GM18498 (cell line): ENCODE data around the gene TARS3.
A peak's percentile ranks its signal among the peaks of the same experiment; 100 is the strongest.
"Not testable (repeated sequence)": the region's sequence is repeated elsewhere in the genome, so short reads cannot be mapped to it uniquely, and the experiment has no call there.

Source experiments
- ATAC-seq: cut with Tn5 transposase; IDR thresholded peaks from one replicate; pipeline ENCODE4 v1.9.1; 2021; ENCODE audit warnings: mild to moderate bottlenecking, moderate library complexity; ENCODE audit not compliant: unreplicated experiment

TARS3 gene

GRCh38 chr15:101657171-101657570, 67.1 kb downstream of the TARS3 start:
- ATAC-seq, result no peak

DNA sequence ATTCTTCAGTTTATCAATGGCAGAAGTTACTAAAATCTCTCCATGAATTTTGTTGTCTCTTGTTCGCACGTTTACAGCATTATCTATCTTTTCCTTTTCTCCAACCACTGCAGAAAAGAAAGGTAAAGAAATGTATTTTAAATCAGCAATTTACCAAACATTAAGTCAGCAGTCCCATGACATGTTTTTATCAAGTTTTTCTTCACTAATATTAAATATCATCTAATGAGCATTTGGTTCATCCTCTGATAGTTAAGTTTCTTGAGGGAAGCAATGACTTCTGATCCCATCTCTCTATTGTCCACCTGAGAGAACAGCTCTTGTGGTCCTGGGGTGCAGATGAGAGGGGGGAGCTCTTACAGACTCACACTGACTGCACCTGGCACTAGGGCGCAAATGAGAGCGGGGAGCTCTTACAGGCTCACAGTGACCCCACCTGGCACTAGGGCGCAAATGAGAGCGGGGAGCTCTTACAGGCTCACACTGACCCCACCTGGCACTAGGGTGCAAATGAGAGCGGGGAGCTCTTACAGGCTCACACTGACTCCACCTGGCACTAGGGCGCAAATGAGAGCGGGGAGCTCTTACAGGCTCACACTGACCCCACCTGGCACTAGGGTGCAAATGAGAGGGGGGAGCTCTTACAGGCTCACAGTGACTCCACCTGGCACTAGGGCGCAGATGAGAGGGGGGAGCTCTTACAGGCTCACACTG, 69.5 kb downstream of the TARS3 start:
- ATAC-seq, result not testable (repeated sequence)

DNA sequence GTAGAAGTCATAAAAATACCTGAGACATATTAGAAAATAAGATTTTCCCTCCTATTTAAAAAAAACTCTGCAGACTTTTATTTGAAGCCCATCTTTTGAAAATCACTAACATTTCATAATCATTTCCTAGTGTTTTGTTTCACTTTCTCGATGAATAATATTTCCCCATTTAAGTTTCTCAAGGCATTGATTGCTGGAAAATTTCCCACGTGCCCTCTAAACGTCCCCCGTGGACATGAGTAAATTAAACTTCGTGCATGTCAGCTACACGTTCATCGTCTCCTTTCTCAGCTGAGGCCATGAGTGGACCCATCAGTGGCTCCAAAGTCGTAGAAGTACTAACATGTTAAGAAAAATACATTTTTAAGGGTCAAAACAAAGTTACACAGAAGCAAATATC, 70.1 kb downstream of the TARS3 start:
- ATAC-seq, result no peak

- ATAC-seq, result no peak
Measured at GRCh38 chr15:101652786-101653430, 71.4 kb downstream of the TARS3 start.

DNA sequence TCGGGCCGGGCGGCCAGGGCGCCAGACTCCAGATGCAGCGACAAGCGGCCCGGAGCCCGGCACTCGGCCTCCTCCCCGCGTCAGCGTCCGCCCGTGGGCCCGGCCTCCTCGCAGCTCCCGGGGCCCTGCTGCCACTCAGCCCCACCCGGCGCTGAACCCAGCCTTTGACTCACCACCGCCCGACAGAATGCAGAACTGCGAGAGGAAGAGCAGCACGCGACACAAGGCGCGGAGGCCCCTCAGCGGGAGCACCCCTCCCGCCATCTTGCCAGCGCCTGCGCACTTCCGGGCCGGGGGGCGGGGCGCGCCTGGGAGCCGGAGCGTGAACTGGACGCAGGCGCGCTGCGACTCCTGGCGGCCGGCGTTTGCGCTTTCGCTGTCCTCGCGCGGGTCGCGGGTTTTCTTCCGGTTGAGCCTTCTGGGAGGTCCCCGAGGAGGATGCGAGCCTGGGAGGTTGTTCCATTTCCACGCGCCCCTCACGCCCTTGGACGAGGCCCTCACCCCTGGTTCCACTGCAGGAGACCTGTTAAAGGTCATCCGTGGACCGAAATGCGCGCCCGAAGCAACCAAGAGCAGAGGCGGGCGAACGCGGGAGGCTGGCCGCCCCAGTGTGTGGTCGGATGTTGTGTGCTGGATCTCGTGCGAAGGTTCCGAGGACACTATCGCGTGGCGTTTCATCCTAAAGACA, 72.0 kb downstream of the TARS3 start, which contains the start of gene TM2D3:
Gene TM2D3 (minus strand): TSS at position 284 of the 688 bp plus-strand sequence. CDS start 20 bp downstream, at position 264.
- ATAC-seq, result peak; percentile 91

DNA sequence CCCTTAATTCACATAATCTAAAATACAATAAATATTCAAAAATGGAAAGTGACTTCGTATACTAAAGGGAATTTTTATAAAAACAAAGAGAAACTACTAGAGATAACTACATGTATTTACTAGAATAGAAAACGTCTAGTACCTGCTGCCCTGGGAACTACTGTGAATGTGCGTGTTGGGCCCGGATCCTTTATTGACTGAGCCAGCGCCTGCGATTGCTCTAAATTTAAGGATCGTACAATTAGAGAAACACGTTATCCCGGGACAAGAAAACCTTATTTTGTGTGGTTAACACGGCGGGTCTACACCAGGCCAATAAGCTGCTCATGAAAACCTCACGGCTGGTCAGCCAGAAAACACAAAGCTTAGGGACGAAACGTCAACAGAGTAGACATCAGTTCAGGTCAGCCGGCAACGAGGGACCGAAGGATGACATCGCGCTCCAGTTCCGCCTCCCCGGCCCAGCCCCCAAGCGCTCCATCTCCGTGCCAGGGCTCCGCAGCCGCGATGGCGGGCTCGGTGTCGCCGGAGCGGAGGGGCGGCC, 72.6 kb downstream of the TARS3 start:
- ATAC-seq, result peak; percentile 52

GRCh38 chr15:101650145-101650544, 74.1 kb downstream of the TARS3 start:
- ATAC-seq, result no peak

DNA sequence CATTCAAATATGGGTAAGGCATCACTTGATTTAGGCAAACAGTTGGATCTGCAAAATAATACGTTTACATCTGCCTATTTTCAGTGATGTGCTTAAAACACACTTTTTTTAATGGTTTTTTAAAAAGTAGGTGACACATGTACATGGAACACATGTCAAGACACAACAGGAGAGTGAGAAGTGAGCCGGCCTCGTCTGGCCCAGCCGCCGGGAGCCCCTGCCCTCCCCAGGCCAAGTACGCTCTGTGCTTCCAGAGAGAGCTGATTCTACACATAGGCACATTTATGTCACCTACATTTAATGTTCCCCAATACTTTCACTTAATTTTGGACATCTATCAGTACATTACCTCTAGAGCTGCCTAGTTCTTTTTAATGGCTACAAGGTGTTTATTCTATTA, 75.9 kb downstream of the TARS3 start:
- ATAC-seq, result no peak

GRCh38 chr15:101647251-101647650, 77.0 kb downstream of the TARS3 start:
- no peak for ATAC-seq

- no peak for ATAC-seq
Measured at GRCh38 chr15:101646672-101647071, 77.6 kb downstream of the TARS3 start.

GRCh38 chr15:101642361-101642760, 81.9 kb downstream of the TARS3 start:
- no peak for ATAC-seq

DNA sequence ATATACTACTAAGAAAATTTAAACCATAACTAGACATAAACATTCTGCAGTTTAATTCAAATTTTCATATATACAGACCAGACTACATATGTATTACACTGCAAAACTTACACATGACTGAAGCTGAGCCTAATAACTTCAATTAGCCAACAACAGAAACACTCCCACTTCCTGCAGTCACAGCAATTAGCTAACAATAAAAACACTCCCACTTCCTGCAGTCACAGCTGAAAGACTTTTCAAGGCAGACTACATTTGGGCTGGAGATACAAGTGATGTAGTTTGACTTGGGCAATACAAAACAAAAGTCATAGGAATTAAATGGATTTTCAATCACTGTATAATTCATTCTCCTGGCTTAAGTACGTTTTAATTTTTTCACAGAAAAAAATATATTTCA, 82.4 kb downstream of the TARS3 start:
- peak; percentile 50 for ATAC-seq

DNA sequence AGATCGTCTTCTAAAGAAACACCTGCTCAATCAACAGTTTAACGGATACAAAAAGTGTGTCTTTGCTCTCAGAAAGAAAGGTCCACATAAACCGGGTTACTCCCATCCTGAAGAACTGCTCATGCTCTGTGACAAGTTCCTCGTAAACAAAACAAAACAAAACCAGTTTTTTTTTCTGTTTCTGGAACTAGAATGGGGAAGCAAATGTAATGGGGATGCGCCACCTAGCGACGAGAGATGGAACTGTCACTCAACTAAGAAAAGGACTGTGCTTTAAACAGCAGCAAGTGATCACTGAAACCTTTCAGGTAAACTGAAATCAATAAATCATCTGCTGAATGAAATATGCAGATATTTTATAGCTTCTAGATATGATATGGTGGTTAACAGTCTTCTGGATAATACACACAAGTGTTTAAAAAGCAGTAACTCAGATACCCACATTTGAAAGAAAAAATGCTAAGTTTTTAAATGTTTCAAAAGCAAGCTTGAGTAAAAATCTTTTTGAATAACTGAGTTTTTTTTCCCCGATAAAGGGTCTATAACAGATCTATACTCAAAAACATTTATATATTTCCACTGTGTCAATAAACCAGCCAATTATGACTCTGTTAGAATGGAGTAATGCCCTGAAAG, 83.0 kb downstream of the TARS3 start:
- peak; percentile 51 for ATAC-seq

DNA sequence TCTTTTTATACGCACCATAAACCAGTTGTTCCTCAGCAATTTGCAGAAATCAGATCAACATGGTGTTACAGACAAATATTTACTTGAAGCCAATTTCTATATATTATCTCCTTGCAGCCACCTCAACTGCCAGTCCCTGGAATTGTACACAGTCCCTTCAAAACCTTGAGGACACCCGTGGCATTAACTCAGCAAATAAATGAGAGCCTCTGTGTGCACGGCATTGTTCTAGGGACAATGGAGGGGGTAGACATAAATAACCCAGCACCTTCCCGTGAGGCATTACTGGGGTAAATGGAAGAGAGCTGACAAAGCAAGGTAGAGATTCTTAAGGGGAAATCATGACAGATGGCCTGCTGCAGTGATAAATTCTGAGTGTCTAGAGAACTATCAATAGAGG, 84.6 kb downstream of the TARS3 start:
- ATAC-seq, result no peak

GRCh38 chr15:101637919-101638318, 86.4 kb downstream of the TARS3 start:
- no peak for ATAC-seq

- no peak for ATAC-seq
Measured at GRCh38 chr15:101637516-101637915, 86.8 kb downstream of the TARS3 start.

GRCh38 chr15:101637038-101637437, 87.2 kb downstream of the TARS3 start:
- no peak for ATAC-seq

DNA sequence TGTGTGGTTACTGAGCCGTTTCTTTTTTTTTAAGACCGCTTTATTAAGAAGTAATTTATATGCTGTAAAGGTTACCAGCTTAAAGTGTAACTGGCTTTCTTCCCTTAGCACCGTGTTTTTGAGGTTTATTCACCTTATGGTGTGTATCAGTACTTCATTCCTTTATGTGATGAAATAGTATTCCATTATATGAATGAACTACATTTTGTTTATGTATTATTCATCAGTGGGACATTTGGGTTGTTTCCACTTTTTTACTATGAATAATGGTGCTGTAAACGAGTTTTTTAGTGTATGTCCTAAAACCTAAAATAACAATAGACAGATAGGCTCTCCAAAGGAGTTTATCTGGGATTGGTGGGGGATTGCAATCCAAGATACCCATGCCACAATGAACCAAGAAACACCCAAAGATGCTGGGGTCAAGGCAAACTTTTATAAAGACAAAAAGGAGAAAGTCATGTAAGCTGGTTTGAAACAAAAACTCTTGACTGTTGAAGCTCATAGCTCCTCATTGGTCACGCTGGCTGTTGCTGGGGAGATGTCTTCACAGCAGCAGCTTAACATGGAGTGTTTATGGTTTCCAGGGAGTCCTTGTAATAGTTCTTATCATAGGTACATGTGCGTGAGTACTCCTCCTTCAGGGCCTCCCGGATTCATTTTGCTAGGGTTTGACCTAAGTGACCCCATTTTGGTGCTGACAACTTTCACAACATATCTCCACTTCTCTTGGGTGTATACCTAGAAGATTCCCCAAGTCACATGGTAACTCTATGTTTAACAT, 88.1 kb downstream of the TARS3 start:
- ATAC-seq, result no peak

- ATAC-seq, result no peak
Measured at GRCh38 chr15:101633356-101633755, 90.9 kb downstream of the TARS3 start.

DNA sequence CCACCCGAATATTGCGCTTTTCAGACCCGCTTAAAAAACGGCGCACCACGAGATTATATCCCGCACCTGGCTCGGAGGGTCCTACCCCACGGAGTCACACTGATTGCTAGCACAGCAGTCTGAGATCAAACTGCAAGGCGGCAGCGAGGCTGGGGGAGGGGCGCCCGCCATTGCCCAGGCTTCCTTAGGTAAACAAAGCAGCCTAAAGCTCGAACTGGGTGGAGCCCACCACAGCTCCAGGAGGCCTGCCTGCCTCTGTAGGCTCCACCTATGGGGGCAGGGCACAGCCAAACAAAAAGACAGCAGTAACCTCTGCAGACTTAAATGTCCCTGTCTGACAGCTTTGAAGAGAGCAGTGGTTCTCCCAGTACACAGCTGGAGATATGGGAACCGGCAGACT, 97.5 kb downstream of the TARS3 start:
- not testable (repeated sequence) for ATAC-seq
